HEK293 (cell line): ENCODE data around the gene AKAP9.

Experiments used
- PRDM1 ChIP-seq: fragments of 450-650 bp; formaldehyde crosslinking; IDR thresholded peaks from 2 replicates; pipeline ENCODE4; 2016; ENCODE audit warnings: missing biosample characterization, missing genetic modification characterization
- YY1 ChIP-seq: fragments of 450-650 bp; formaldehyde crosslinking; IDR thresholded peaks from 2 replicates; pipeline ENCODE4 v1.5.1; 2018; ENCODE audit warnings: missing biosample characterization, missing genetic modification characterization
- ZEB2 ChIP-seq: fragments of 450-650 bp; formaldehyde crosslinking; IDR thresholded peaks from 2 replicates; pipeline ENCODE4 v1.5.1; 2016; ENCODE audit warnings: missing biosample characterization, missing genetic modification characterization
- ZIC2 ChIP-seq: fragments of 450-650 bp; formaldehyde crosslinking; IDR thresholded peaks from 2 replicates; pipeline ENCODE4 v1.5.1; 2016; ENCODE audit warnings: missing biosample characterization, missing genetic modification characterization
- ZNF391 ChIP-seq: fragments of 450-650 bp; formaldehyde crosslinking; IDR thresholded peaks from 2 replicates; pipeline ENCODE4 v1.5.1; 2016; ENCODE audit warnings: low read depth, missing biosample characterization, missing genetic modification characterization, borderline replicate concordance
- ZNF747 ChIP-seq: fragments of 450-650 bp; formaldehyde crosslinking; IDR thresholded peaks from 2 replicates; pipeline ENCODE4 v1.5.1; 2016; ENCODE audit warnings: missing biosample characterization, missing genetic modification characterization
- ZNF830 ChIP-seq: fragments of 450-650 bp; IDR thresholded peaks from 2 replicates; pipeline ENCODE4 v1.5.0; 2018; ENCODE audit warnings: missing biosample characterization, missing genetic modification characterization, low read depth, mild to moderate bottlenecking, moderate library complexity
- TF ChIP-seq, protein P1 (sequence below): fragments of 450-650 bp; formaldehyde crosslinking; IDR thresholded peaks from 2 replicates; pipeline ENCODE4 v1.5.1; 2016; ENCODE audit warnings: missing biosample characterization, missing genetic modification characterization
- TF ChIP-seq, protein P2 (sequence below): fragments of 450-650 bp; formaldehyde crosslinking; IDR thresholded peaks from 2 replicates; pipeline ENCODE4 v1.5.1; 2017; ENCODE audit warnings: missing biosample characterization, missing genetic modification characterization
- TF ChIP-seq, protein P3 (sequence below): fragments of 450-650 bp; formaldehyde crosslinking; IDR thresholded peaks from 2 replicates; pipeline ENCODE4 v1.5.1; 2017; ENCODE audit warnings: missing biosample characterization, missing genetic modification characterization

DNA sequence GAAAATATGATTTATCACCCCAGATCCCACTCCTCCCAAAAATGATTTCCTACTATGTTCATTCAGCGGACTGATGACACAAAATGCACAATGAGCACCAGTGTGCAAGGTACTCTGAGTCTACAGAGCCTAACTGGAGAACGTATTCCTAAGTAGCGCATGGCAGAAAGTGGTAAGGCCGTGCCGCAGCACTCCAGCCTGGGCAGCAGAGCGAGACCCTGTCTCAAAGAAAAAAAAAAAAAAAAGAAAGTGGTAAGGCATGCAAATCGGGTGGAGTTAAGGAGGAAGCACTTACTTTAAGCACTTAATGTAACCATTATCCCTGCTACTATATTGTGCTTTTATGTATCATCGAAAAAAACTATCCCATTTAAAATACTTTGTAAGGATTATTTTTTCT, 168.2 kb downstream of the AKAP9 start:
- TF ChIP-seq, protein P1, sequence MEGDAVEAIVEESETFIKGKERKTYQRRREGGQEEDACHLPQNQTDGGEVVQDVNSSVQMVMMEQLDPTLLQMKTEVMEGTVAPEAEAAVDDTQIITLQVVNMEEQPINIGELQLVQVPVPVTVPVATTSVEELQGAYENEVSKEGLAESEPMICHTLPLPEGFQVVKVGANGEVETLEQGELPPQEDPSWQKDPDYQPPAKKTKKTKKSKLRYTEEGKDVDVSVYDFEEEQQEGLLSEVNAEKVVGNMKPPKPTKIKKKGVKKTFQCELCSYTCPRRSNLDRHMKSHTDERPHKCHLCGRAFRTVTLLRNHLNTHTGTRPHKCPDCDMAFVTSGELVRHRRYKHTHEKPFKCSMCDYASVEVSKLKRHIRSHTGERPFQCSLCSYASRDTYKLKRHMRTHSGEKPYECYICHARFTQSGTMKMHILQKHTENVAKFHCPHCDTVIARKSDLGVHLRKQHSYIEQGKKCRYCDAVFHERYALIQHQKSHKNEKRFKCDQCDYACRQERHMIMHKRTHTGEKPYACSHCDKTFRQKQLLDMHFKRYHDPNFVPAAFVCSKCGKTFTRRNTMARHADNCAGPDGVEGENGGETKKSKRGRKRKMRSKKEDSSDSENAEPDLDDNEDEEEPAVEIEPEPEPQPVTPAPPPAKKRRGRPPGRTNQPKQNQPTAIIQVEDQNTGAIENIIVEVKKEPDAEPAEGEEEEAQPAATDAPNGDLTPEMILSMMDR: no peak
- TF ChIP-seq, protein P2, sequence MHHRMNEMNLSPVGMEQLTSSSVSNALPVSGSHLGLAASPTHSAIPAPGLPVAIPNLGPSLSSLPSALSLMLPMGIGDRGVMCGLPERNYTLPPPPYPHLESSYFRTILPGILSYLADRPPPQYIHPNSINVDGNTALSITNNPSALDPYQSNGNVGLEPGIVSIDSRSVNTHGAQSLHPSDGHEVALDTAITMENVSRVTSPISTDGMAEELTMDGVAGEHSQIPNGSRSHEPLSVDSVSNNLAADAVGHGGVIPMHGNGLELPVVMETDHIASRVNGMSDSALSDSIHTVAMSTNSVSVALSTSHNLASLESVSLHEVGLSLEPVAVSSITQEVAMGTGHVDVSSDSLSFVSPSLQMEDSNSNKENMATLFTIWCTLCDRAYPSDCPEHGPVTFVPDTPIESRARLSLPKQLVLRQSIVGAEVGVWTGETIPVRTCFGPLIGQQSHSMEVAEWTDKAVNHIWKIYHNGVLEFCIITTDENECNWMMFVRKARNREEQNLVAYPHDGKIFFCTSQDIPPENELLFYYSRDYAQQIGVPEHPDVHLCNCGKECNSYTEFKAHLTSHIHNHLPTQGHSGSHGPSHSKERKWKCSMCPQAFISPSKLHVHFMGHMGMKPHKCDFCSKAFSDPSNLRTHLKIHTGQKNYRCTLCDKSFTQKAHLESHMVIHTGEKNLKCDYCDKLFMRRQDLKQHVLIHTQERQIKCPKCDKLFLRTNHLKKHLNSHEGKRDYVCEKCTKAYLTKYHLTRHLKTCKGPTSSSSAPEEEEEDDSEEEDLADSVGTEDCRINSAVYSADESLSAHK (tag by site-specific recombination): no peak
- TF ChIP-seq YY1 (no peak), ZNF391 (tag by site-specific recombination) (no peak), ZNF830 (tag by site-specific recombination) (no peak), ZIC2 (tag by site-specific recombination) (no peak), PRDM1 (tag by site-specific recombination) (no peak), ZEB2 (tag by site-specific recombination) (no peak), ZNF747 (tag by site-specific recombination) (no peak)
- TF ChIP-seq, protein P3, sequence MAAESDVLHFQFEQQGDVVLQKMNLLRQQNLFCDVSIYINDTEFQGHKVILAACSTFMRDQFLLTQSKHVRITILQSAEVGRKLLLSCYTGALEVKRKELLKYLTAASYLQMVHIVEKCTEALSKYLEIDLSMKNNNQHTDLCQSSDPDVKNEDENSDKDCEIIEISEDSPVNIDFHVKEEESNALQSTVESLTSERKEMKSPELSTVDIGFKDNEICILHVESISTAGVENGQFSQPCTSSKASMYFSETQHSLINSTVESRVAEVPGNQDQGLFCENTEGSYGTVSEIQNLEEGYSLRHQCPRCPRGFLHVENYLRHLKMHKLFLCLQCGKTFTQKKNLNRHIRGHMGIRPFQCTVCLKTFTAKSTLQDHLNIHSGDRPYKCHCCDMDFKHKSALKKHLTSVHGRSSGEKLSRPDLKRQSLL (tag by site-specific recombination): no peak
